GM12892 (cell line): ENCODE data around the gene C10orf71.

Source experiments
- POLR2A ChIP-seq: IDR thresholded peaks from 2 replicates; pipeline ENCODE4 v1.6.1; 2011; ENCODE audit warnings: low read depth, low read length, control low read depth
- TAF1 ChIP-seq: IDR thresholded peaks from 2 replicates; pipeline ENCODE4 v1.6.1; 2011; ENCODE audit warnings: low read depth, mild to moderate bottlenecking, control low read depth, low read length, borderline replicate concordance

GRCh38 chr10:49362596-49363260 is 63.8 kb downstream of the C10orf71 start:
- TF ChIP-seq POLR2A (no peak), TAF1 (no peak)
